Measurements from ENCODE around the gene SHMT2.

GRCh38 chr12:57227315-57228115 is 2.0 kb upstream of the SHMT2 start:
- TF ChIP-seq, protein P1, sequence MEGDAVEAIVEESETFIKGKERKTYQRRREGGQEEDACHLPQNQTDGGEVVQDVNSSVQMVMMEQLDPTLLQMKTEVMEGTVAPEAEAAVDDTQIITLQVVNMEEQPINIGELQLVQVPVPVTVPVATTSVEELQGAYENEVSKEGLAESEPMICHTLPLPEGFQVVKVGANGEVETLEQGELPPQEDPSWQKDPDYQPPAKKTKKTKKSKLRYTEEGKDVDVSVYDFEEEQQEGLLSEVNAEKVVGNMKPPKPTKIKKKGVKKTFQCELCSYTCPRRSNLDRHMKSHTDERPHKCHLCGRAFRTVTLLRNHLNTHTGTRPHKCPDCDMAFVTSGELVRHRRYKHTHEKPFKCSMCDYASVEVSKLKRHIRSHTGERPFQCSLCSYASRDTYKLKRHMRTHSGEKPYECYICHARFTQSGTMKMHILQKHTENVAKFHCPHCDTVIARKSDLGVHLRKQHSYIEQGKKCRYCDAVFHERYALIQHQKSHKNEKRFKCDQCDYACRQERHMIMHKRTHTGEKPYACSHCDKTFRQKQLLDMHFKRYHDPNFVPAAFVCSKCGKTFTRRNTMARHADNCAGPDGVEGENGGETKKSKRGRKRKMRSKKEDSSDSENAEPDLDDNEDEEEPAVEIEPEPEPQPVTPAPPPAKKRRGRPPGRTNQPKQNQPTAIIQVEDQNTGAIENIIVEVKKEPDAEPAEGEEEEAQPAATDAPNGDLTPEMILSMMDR (IDR thresholded peaks at IDR 0.05), result no peak
- TF ChIP-seq POLR2A (IDR thresholded peaks at IDR 0.05), result no peak
